Measurements from ENCODE around the gene CAMK1. TPM values are rescaled to one million over a fixed set of nuclear protein-coding genes. Genes with fewer than 3 reads are reported as not detected.

CAMK1 gene
- total RNA-seq, 1 donor from 2014 or later, result 28.7 TPM

DNA sequence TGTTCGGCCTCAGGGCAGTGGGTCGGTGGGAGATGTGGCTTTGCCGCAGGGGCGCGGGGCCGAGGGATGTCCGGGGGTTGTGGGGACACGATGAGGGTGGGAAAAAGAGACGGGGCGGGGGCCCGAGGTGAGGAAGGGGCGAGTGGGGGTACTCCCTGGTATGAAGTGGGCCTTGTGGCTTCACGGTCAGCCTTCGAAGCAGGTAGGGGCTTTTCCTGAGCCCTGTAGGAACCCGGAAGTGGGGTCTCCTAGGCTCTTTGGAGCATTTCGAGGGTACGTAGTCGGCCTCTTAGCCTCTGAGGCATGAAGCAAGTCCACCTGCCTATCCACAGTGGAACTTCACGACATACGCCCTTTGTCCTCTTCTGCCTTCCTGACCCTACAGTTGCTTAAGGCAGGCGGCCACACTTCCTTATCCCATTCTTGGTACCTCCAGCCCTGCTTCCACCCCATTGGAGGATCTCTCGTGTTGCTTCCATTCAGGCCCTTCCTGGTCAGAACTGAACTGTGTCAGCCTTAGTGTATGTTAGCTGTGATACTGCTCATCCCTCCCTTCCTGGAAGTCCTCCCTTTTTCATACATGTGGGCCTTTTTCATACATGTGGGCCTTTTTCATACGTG is 23.5 kb upstream of the CAMK1 start:
- DNase-seq (ENCODE audit: low read depth), result peak; percentile 36

DNA sequence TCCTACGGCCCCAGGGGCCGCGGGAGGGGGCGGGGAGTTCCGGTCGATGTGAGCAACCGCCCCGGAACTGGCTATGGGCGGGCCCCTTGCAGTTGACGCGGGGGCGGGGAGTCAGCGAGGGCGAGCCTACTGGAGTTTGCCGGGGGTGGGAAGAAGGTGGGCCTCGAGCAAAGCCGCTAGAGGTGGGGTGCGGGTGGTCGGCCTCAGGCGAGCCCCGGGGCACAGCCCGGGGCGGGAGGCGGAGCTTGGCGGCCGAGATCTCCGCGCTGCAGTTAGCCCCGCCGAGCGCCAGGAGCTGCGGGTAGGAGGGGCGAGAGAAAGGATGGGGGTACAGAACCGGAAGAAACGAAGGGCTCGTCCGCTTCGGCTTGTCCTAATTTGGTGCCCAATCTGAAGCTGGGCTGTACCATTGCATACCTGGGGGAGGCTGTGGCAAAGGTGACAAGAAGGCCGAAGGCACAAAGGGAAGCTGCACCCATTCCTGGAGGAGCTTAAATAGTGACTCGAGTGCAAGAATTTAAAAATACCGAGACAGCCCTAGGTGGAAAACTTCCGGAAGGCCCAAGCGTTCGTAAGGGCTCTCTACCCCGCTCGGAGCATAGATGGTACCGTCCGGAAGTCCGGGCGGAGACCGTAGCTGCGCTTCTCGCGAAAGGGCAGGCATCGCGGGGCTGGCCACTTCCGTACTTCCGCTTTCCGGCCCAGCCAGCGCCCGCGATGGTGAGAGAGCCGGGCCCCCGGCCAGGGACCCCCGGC is 22.8 kb upstream of the CAMK1 start, which contains the start of the genes ARPC4 and TADA3:
ARPC4 (plus strand) TSS at position 678 of the 756 bp plus-strand sequence; CDS start at position 718, 40 bp downstream.
TADA3 (minus strand) TSS at position 69 of the 756 bp plus-strand sequence. CDS start 1,007 bp downstream, outside the sequence.
- DNase-seq (ENCODE audit: low read depth), result peak; percentile 87

DNA sequence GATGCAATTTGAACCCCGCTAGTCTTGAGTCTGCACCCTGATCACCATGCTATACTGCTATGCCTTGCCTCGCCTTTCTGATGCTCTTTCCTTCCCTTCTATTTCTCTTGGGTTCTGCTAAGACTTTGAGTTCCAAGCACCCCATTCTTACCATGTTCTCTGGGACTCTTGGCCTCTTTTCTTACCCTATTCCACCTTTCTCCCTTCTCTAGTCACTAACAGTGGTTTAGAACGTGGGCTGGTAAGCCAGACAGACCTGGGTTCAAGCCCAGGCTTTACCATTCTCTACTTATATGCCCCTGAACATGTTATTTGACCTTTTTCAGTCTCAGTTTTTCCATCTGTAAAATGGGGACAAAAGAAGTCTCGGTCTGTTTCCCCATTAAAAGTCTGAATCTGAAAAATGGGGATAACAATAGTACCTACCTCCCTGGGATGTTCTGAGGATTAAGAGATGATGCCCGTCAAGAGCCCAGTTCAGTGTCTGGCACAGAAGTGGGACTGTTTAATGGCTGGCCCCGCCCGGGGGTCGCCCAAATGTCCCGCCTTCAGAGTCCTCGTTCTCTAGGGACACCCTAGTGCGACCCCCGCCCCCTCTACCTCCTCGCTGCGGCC is 22.1 kb upstream of the CAMK1 start:
- DNase-seq (ENCODE audit: low read depth), result peak; percentile 18

DNA sequence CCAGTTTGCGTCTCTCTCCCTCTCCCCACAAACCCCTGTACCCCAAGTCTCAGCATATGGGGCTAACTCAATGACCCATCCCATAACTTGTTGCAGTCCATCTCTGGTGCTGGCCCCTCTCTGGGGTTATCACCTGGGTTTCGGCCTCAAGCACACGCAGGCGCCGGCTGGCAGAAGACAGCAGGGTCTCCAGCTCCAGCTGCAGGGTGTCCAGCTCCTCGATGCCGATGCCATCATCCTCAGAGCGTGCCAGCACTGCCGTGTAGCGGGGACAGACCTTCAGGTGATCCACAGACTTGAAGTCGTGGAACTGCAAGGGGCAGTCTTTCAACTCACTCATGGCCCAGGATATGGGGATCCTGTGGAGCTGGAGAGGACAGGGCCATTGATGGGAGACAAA is 21.4 kb upstream of the CAMK1 start:
- DNase-seq (ENCODE audit: low read depth), result no peak

DNA sequence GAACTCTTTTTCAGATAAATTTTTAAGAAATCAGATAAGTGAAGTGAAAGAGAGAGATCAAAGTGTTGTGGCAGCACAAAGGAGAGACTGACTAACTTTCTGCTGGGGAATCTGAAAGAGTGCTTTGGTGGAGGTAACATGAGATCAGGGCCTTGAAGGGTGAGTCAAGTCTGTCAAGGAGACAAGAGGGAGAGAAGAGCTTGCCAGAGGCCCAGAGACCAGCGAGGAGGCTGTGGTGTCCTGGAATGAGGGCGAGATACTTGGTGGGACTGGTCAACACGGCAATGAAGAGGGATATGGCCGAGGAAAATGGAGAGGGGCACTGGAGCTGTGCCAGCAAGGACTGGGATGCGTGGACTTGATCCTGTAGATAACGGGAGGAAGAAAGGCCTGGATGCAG is 18.0 kb upstream of the CAMK1 start:
- no peak for DNase-seq (ENCODE audit: low read depth)

DNA sequence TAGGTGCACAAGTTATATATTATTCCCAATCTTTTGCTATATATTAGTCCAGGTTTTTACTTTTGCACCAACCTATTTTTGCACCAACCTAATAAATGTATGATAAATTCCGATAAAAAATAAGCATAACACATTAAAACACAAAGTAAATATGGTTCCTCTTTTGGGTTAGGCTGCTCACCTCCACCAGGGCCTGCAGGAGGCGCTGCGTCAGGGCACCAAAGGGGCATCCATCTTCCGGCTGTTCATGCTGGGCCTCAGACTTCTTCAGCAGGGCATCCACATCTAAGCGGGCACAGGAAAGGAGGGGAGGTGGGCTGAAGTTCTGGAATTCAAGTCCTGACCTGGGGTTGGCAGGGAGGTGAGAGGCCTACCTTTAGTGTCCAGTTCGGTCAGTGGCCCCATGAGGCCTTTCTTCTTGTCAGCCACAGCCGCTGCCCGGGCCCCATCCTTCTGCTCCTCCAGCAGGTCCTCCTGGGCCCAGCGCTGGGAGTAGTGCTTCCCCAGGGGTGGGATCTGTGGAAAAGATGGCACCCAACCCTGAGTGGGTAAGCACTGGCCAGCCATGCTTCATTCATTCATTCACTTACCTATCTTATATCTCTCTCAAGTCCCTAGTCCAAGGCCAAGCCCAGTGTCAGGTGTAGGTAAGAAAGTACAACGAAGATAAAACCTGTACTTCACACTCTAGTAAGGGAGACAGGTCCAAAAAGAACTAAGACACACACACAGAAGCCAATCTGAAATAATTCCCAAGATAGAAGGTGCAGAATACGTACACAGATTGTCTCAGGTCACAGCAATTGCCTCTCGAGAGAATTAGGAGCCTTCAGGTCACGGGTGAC is 17.3 kb upstream of the CAMK1 start:
- no peak for DNase-seq (ENCODE audit: low read depth)

DNA sequence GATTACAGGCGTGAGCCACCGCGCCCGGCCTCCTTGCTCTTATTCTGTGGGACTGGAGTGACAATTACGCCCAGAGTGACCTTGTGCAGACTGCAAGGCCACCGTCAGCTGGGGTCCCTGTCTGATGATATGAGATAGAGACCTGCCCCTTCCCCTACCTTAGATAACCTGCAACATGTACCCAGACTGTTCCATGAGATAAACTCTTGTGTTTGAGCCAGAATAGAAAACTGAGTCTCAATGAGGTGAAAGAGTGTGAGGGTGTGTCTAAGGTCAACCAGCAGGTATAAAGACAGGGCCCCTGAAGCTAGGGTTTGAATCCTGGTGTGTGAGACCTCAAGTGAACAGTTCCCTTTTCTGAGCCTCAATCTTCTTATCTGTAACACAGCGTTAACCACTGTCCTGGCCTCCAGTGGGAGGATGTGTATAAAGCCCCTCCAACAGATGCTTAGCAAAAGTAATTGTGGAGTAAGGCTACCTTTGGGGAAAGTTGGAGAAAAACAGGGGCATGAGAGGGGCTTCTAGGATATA is 16.5 kb upstream of the CAMK1 start:
- no peak for DNase-seq (ENCODE audit: low read depth)

DNA sequence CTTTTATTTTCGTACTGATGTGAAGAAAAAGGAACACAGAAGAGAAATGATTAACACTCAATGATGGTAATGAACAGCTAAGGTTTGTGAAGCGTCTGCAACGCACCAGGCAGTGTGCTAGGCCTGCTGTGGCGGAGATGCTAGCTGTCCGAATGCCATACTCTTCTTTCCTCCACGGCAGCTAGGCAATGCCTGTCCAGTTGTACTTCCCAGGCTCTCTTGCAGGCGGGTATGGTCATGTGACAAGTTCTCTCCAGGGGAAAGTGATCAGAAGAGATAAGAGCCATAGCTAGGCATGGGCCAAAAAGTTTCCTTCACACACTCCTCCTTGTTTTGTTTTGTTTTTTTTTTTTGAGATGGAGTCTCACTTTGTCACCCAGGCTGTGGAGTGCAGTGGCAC is 15.9 kb upstream of the CAMK1 start:
- no peak for DNase-seq (ENCODE audit: low read depth)

DNA sequence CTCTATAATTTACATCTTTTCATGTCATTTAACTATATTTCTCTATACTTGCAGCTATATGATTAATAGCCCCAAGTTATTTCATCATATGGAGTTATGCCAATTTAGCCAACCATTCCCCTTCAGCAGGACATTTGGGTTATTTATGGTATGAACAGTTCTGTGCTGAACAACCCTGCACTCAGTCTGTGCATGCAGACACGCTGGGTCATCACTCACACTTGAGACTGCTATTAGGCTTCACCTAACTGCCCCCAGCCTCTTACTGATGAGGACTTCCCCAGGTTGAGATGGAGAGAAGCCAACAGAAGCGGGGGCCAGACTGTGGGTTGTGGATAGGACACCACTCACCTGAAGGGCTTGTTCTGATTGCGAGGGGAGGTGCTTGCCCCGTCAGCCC is 15.2 kb upstream of the CAMK1 start:
- no peak for DNase-seq (ENCODE audit: low read depth)

DNA sequence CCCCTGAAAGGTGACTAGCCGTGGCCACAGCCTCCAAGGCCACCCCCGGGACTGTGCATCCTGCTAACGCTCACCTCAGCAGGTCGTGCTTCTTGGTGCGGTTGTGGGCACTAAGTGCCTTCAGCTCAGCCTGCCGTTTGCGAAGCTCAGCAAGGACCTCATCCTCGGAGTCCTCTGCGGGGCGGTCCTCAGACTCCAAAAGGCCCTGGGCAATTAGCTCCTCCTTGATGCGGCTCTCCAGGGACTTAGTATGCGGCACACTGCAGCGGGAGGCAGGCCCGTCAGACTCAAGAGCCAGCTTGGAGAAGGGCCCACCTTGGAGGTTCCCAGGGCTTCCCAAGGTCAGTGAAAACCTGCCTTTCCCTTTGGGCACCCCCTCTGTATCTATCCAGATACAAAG is 14.2 kb upstream of the CAMK1 start:
- no peak for DNase-seq (ENCODE audit: low read depth)

DNA sequence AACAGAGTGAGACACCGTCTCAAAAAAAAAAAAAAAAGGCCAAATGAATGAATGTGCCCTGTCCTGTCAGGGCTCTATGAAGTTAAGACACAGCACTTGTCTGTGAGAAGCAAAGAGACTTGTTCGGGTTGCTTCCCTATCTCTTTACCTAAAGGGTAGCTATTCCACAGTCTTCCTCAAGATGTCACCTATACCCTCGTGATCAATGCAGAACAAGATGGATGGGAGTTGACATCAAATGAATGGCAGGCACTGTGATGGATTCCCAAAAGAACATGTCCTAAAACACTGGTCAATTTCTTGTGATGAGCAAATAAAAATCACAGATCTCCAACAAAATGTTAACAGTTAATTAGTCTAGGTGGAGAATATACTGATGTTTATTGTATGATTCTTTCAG is 13.0 kb upstream of the CAMK1 start:
- no peak for DNase-seq (ENCODE audit: low read depth)

DNA sequence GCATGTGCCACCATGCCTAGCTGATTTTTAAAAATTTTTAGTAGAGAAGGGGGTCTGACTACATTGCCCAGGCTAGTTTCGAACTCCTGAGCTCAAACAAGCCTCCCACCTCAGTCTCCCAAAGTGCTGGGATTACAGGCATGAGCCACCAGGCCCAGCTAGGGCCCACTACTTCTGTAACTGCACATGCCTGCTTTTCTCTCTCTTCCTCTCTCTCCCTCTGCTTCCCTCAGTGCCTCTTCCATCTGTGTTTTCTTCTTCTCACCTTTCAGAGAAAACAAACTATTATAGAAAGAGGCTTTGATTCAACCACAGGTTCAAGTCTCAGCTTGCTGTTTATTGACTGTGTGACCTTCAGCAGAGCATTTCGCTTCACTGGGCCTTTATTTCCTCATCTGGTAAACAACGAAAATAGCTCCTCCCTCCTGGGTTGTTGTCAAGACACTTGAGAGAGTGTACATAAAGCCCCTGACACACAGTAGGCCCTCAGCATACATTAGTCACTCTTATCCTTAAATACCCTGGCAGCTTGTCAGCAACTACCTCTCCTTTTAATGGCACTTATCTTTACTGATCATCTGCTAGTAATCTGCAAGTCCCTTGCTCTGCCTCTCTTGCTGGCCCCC is 12.3 kb upstream of the CAMK1 start:
- DNase-seq (ENCODE audit: low read depth), result no peak

DNA sequence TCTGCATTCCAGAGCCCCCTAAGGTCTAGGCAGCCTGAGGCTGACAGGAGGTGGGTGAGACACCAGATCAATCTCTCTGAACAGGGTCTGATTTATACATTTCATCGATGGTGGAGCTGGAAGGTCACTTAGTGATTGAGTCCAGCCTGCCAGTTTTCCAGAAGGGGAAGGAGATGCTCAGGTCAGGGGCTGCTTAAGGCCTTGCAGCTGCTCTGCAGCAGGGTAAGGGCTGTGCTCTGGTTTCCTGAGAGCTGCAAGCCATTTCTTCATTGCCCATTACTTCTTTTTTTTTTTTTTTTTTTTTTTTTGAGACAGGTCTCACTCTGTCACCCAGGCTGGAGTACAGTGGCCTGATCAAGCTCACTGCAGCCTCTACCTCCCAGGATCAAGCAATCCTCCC is 11.8 kb upstream of the CAMK1 start:
- DNase-seq (ENCODE audit: low read depth), result no peak

DNA sequence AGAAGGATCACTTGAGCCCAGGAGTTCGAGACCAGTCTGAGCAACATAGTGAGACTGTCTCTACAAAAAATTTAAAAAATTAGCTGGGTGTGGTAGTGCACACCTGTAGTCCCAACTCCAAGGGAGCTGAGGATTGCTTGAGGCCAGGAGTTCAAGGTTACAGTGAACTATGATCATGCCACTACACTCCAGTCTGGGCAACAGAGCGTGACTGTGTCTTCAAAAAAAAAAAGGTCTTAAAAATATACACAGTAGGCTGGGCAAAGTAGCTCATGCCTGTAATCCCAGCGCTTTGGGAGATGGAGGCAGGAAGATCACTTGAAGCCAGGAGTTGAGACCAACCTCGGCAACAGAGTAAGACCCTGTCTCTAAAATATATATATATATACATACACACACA is 11.2 kb upstream of the CAMK1 start:
- DNase-seq (ENCODE audit: low read depth), result no peak

DNA sequence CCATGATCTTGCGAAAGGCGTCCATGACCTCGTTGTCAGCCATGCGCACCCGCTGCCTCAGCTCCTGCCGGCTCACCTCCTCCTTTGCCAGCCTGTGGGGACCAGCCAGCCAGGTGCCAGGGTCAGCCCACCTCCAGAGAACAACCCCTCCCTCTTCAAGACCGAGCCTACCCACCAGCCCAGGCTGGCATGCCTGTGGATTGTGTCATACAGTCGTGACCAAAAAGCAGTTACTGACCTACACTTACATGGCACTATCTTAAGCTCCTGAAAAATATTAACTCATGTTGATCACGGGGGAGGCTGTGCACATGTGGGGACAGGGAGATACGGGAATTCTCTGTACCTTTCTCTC is 10.7 kb upstream of the CAMK1 start:
- peak; percentile 71 for DNase-seq (ENCODE audit: low read depth)

DNA sequence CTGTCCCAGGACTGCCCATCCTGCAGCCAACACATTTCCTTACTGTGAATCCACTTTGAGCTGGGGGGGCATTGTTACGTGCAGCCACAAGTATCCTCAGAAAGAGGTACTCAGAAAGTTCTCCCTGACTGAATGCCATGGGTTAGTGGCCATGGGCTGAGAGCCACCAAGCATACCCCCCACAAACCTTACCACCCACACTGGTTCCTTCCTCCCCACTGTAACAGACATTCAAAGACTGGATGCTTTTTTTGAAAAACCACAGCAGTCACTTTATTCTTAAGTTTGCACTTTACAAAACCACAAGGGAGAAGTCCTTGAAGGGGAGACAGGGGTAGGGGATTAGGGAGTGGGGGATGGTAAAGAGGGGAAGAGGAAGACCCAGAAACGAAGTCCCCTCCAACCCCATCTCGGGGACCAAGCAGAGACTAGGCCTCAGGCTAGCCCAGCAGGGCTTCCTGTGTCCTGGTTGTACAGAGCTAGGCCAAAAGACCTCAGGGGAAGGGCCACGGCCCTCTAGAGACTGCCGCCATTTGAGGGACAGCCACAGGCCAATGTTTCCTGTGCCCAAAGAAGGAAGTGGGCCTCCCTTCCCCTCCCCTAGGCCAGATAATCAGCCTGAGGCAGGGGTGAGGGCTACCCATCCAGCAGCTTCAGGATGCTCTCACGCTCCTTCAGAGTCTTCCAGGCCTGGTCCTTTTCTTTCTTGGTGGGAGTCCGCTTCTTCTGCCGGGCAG is 10.1 kb upstream of the CAMK1 start:
- DNase-seq (ENCODE audit: low read depth), result peak; percentile 10

DNA sequence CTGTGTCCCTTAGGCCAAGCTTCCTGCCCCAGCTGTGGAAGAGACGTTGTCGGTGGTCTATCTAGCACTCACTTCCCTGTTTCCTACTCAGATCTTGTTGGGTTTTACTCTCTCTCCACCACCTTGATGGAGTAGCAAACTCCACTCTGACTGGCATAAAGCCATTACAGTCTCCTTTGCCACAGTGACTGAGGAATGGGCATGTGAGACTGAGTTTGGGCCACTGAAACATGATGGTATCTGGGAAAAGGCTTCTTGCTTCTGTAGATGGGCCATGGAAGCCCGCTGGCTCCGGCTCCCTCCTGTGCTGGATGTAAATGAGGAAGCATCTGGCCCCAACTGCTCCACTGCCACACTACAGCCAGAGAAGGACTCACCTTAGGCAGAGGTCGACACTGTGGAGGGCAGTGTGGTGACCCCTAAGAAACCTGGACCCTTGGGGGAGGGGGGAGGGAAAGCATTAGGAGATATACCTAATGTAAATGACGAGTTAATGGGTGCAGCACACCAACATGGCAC is 9.4 kb upstream of the CAMK1 start:
- no peak for DNase-seq (ENCODE audit: low read depth)

DNA sequence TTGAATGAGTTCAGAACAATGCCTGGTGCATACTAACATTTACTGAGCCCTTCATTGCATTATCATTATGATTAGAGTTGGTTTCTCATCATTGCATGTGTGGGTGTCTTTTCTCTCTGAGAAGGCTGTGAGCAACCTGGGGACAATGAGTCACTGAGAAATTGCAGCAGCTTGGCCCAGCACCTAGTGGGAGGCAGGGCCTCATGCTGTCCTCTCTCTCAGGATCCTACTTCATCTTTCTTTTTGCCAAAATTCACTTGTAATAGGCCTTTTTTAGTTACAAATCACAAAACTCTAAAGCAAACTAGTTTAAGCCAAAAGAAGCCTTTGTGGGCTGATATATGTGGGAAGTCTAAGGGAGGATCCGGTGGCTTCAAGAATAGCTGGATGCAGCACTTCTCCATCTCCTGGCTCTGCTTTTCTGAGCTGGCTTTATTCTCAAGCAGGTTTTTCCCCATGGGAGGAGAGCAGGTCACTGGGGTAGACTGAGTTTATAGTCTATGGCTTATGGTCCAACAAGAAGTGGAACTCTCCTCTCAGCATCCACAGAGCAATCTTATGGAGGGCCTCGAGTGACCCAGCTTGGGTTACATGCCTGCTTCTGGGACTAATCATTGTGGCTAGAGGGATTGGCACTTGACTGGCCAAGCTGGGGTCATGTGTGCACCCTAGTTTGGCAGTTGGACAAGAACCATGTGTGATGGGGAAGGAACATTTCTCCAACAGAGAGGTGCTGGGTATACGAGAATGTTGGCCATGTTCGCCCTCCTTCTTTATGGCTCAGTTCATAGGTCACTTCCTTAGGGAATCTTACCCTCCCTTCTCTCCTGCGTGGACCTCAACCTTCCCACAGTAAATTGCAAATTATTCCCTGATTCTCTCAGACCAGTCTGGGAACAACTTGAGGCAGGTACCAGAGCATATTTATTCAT is 8.7 kb upstream of the CAMK1 start:
- peak; percentile 66 for DNase-seq (ENCODE audit: low read depth)

DNA sequence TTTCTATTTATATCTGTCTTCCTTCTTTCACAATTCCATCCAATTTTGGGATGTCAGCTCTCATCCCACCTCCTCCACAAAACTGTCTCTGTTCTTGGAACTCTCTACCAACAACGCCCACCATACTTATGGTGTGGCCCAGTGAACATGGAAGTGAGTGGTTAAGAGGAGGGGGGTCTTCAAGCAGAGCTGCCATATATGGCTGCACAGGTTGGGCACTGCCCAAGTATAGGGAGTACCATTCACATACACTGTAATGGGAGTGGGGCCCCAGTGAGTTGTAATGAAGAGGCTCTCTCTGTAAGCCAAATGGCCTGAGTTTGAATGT is 7.9 kb upstream of the CAMK1 start:
- DNase-seq (ENCODE audit: low read depth), result no peak

Data from renal cortical epithelial cell (primary cell).